Smooth muscle cell (in vitro differentiated cells): Measurements from ENCODE around the gene GJA4. TPM values are rescaled to one million over a fixed set of nuclear protein-coding genes. Genes with fewer than 3 reads are reported as not detected.

Source experiments
- DNase-seq: peaks from one replicate; lab custom pipeline; 2025; ENCODE audit not compliant: unreplicated experiment; lab: John Stamatoyannopoulos, UW
- H2AFZ ChIP-seq: fragments of 200-600 bp; sonication (generic); 2 replicates; pipeline ENCODE4 v1.6.0; 2016; ENCODE audit warnings: antibody characterized with exemption, low read depth, mild to moderate bottlenecking
- H3F3A ChIP-seq: fragments of 200-600 bp; sonication (generic); 2 replicates; pipeline ENCODE4 v1.6.0; 2017; ENCODE audit warnings: antibody characterized with exemption, low read depth
- H3K27ac ChIP-seq: fragments of 200-600 bp; sonication (generic); 2 replicates; pipeline ENCODE4 v1.5.1; 2016; ENCODE audit warnings: low read depth, mild to moderate bottlenecking
- H3K27me3 ChIP-seq: fragments of 200-600 bp; sonication (generic); 2 replicates; pipeline ENCODE4 v1.6.1; 2016; ENCODE audit warnings: low read depth, mild to moderate bottlenecking
- H3K36me3 ChIP-seq: fragments of 200-600 bp; sonication (generic); 2 replicates; pipeline ENCODE4 v1.5.1; 2016; ENCODE audit warnings: low read depth
- H3K4me1 ChIP-seq: fragments of 200-600 bp; sonication (generic); 2 replicates; pipeline ENCODE4 v1.5.1; 2016; ENCODE audit warnings: low read depth
- H3K4me2 ChIP-seq: fragments of 200-600 bp; sonication (generic); 2 replicates; pipeline ENCODE4 v1.6.0; 2016; ENCODE audit warnings: mild to moderate bottlenecking
- H3K4me3 ChIP-seq: fragments of 200-600 bp; sonication (generic); 2 replicates; pipeline ENCODE4 v1.5.1; 2016; ENCODE audit warnings: mild to moderate bottlenecking
- H3K79me2 ChIP-seq: fragments of 200-600 bp; sonication (generic); 2 replicates; pipeline ENCODE4 v1.6.0; 2016; ENCODE audit warnings: low read depth, mild to moderate bottlenecking
- H3K9ac ChIP-seq: fragments of 200-600 bp; sonication (generic); 2 replicates; pipeline ENCODE4 v1.6.0; 2016; ENCODE audit warnings: low read depth
- H3K9me3 ChIP-seq: fragments of 200-600 bp; sonication (generic); replicated peaks from 2 replicates; pipeline ENCODE4 v1.5.1; 2016; ENCODE audit warnings: low read depth
- H4K20me1 ChIP-seq: fragments of 200-600 bp; sonication (generic); 2 replicates; pipeline ENCODE4 v1.6.0; 2016; ENCODE audit warnings: low read depth
- WGBS: methylation state at CpG from one replicate; pipeline ENCODE4 v1.1.7; 2016; ENCODE audit warnings: low lambda C conversion rate; 5-methylcytosine and 5-hydroxymethylcytosine counted together
- polyA plus RNA-seq: library from polyadenylated mRNA; unstranded; fragments of >200 nt; fragmentation: Nextera tagmentation; extraction: Ambion mirVana; gene quantifications from 2 replicates; pipeline ENCODE4 v1.2.1, GENCODE V29; 2016
- total RNA-seq: library from RNA; depleted of rRNA; stranded (reverse); fragments of >200 nt; gene quantifications from 2 replicates; pipeline ENCODE4 v1.2.3, GENCODE V29; 2014
- TF ChIP-seq, protein P1 (sequence below): fragments of 200-600 bp; sonication (generic); IDR thresholded peaks from 2 replicates; pipeline ENCODE4 v1.5.1; 2017; ENCODE audit warnings: borderline replicate concordance, mild to moderate bottlenecking, antibody characterized with exemption; ENCODE audit not compliant: insufficient read depth, poor library complexity, severe bottlenecking

Gene GJA4
- total and polyA plus RNA-seq, 2 experiments from 2014 or later = not detected

DNA sequence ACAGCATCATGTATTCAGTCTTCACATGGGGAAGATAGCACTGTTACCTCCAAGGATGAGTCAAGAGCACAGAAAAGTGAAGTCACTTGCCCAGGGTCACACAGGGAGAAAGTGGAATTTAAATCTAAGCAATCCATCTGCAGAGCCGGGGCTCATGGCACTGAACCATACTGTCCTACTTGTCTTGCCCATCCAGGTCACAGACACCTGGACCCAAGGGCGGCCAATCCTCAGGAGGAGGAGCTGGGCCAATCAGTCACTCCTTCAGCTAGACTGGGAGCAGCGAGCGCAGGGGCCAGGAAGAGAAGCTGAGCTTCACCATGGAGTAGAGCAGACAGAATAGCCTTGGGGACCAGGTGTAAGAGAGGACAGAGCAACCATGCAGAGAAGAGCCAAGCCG is 47.1 kb upstream of the GJA4 start:
- TF ChIP-seq, protein P1, sequence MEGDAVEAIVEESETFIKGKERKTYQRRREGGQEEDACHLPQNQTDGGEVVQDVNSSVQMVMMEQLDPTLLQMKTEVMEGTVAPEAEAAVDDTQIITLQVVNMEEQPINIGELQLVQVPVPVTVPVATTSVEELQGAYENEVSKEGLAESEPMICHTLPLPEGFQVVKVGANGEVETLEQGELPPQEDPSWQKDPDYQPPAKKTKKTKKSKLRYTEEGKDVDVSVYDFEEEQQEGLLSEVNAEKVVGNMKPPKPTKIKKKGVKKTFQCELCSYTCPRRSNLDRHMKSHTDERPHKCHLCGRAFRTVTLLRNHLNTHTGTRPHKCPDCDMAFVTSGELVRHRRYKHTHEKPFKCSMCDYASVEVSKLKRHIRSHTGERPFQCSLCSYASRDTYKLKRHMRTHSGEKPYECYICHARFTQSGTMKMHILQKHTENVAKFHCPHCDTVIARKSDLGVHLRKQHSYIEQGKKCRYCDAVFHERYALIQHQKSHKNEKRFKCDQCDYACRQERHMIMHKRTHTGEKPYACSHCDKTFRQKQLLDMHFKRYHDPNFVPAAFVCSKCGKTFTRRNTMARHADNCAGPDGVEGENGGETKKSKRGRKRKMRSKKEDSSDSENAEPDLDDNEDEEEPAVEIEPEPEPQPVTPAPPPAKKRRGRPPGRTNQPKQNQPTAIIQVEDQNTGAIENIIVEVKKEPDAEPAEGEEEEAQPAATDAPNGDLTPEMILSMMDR = no peak
- Histone ChIP-seq H3K36me3 (no peaks in the 10 kb centered on the region), H3K9ac (no peak overlapping the region), H3K9me3 (no peaks in the 10 kb centered on the region), H3K79me2 (no peaks in the 10 kb centered on the region), H4K20me1 (no peaks in the 10 kb centered on the region), H3K4me1 (peaks cover 9% of the 10 kb centered on the region), H3K27ac (no peak overlapping the region), H3K4me2 (no peak overlapping the region), H3F3A (no peaks in the 10 kb centered on the region), H2AFZ (no peak overlapping the region), H3K4me3 (no peak overlapping the region), H3K27me3 (no peaks in the 10 kb centered on the region)
- WGBS = 71% methylated on average over 5 of the region's 5 CpGs
- no peak for DNase-seq

DNA sequence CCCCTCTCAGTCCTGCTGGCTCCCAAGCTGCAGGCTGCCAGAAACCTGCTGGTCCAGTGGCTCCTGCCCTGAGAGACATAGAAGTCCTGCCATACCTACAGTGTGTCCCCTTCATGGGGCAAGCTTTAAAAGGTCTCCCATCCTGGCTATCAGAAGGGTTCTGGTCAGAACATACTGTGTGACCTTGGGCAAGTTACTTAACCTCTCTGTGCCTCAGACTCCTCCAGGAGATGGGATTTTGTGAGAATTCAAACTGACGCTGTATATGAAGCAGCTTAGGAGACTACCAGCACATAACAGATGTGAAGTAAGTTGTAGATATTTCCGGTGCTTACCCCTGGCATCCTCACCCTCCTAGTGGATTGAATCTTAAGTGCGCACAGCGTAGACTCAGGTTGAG is 46.7 kb upstream of the GJA4 start:
- Histone ChIP-seq H3K27ac (no peak overlapping the region), H3K9ac (no peak overlapping the region), H3F3A (no peaks in the 10 kb centered on the region), H3K9me3 (no peaks in the 10 kb centered on the region), H4K20me1 (no peaks in the 10 kb centered on the region), H3K4me1 (peaks cover 9% of the 10 kb centered on the region), H3K27me3 (no peaks in the 10 kb centered on the region), H2AFZ (no peak overlapping the region), H3K4me2 (no peak overlapping the region), H3K36me3 (no peaks in the 10 kb centered on the region), H3K79me2 (no peaks in the 10 kb centered on the region), H3K4me3 (no peak overlapping the region)
- 93% methylated on average over 4 of the region's 4 CpGs for WGBS
- TF ChIP-seq, protein P1 = no peak
- no peak for DNase-seq

GRCh38 chr1:34746785-34747637 is 45.8 kb upstream of the GJA4 start:
- DNase-seq = no peak
- no peak overlapping the region for H2AFZ ChIP-seq
- WGBS = 86% methylated on average over 18 of the region's 18 CpGs
- no peak overlapping the region for H3K4me3 ChIP-seq
- no peaks in the 10 kb centered on the region for H3K79me2 ChIP-seq
- H3K36me3 ChIP-seq = no peaks in the 10 kb centered on the region
- H3K9ac ChIP-seq = no peak overlapping the region
- TF ChIP-seq, protein P1 = no peak
- H4K20me1 ChIP-seq = no peaks in the 10 kb centered on the region
- peaks cover 9% of the 10 kb centered on the region for H3K4me1 ChIP-seq
- H3F3A ChIP-seq = no peaks in the 10 kb centered on the region
- no peak overlapping the region for H3K4me2 ChIP-seq
- H3K9me3 ChIP-seq = no peaks in the 10 kb centered on the region
- H3K27me3 ChIP-seq = no peaks in the 10 kb centered on the region
- H3K27ac ChIP-seq = no peak overlapping the region

- Histone ChIP-seq H3K27me3 (no peaks in the 10 kb centered on the region), H3K36me3 (no peaks in the 10 kb centered on the region), H2AFZ (no peak overlapping the region), H3K4me1 (peaks cover 9% of the 10 kb centered on the region), H3K9ac (no peak overlapping the region), H3F3A (no peaks in the 10 kb centered on the region), H3K27ac (no peak overlapping the region), H3K79me2 (no peaks in the 10 kb centered on the region), H3K4me3 (no peak overlapping the region), H4K20me1 (no peaks in the 10 kb centered on the region), H3K4me2 (no peak overlapping the region), H3K9me3 (no peaks in the 10 kb centered on the region)
- no peak for DNase-seq
- TF ChIP-seq, protein P1 = no peak
- WGBS = 81% methylated on average over 6 of the region's 6 CpGs
Measured at GRCh38 chr1:34747638-34747941, 45.2 kb upstream of the GJA4 start.
